HCT116 (cell line): ENCODE measurements around the gene ARHGAP10. TPM values are rescaled to one million over a fixed set of nuclear protein-coding genes. Genes with fewer than 3 reads are reported as not detected.

Experiments used
- ATAC-seq: fragments of 200-7000 bp; cut with Tn5 transposase; 2 replicates; pipeline ENCODE4 v1.9.1; 2020; ENCODE audit warnings: mild to moderate bottlenecking, moderate library complexity
- BruUV-seq: library from RNA; stranded (reverse); fragments of 400-500 nt; replicated peaks from 2 replicates; lab custom pipeline; 2021; lab: Mats Ljungman, UMichigan
- CTCF ChIA-PET: fragments of 300-600 bp; sonication (Branson Sonifier 250); formaldehyde crosslinking; loops from one replicate; lab custom pipeline; 2021; ENCODE audit warnings: antibody characterized with exemption; lab: Charles Lee
- POLR2A ChIA-PET: fragments of 300-600, 350-600 bp; sonication (Branson Sonifier 250); formaldehyde crosslinking; loops from one replicate; lab custom pipeline; 2021; ENCODE audit warnings: antibody characterized with exemption; lab: Charles Lee
- RAD21 ChIA-PET, 2 experiments: fragments of 300-600 bp; sonication (Branson Sonifier 250); formaldehyde crosslinking; loops; one replicate each; lab custom pipeline; 2023; ENCODE audit warnings: low total read pairs in 2 of 2; ENCODE audit not compliant: uncharacterized antibody in 2 of 2, unreplicated experiment in 2 of 2, low non-redundant PET in 1 of 2; lab: Charles Lee
- DNase-seq: peaks from one replicate; pipeline ENCODE4 v3.0.0-alpha.2; 2010; ENCODE audit warnings: low read depth, low spot score
- H2AFZ ChIP-seq: fragments of 200-600 bp; shearing (Covaris generic), sonication (generic); 2 replicates; pipeline ENCODE4 v1.6.1; 2017; ENCODE audit warnings: low read depth, mixed run types, mixed read lengths, antibody characterized with exemption, low read length; ENCODE audit not compliant: poor library complexity, severe bottlenecking
- H3K27ac ChIP-seq: 2 replicates; pipeline ENCODE4 v1.5.1; 2012; ENCODE audit warnings: low read depth, low read length
- H3K27me3 ChIP-seq: fragments of 200-600 bp; sonication (generic); 2 replicates; pipeline ENCODE4 v1.6.1; 2016; ENCODE audit warnings: mixed run types, low read length, mixed read lengths; ENCODE audit not compliant: insufficient read depth
- H3K36me3 ChIP-seq, 2 experiments: fragments of 200-500 bp in 1 of 2; fragments of 200-600 bp in 1 of 2; sonication (Bioruptor generic) in 1 of 2; sonication (generic) in 1 of 2; 2 replicates each; pipeline versions ENCODE4 v1.5.1 to v1.6.1; 2014 to 2016; ENCODE audit warnings: low read length in 2 of 2, inconsistent platforms in 1 of 2, mixed read lengths in 1 of 2, mixed run types in 1 of 2; ENCODE audit not compliant: insufficient read depth in 2 of 2, control insufficient read depth in 1 of 2
- H3K4me1 ChIP-seq, 2 experiments: fragments of 200-600 bp in 1 of 2; sonication (generic) in 1 of 2; 2 replicates each; pipeline versions ENCODE4 v1.5.1 to v1.6.1; 2012 to 2017; ENCODE audit warnings: low read length in 2 of 2, inconsistent platforms in 1 of 2, mild to moderate bottlenecking in 1 of 2, mixed read lengths in 1 of 2, mixed run types in 1 of 2, moderate library complexity in 1 of 2; ENCODE audit not compliant: insufficient read depth in 2 of 2, control insufficient read depth in 1 of 2
- H3K4me2 ChIP-seq: fragments of 200-600 bp; sonication (generic); 2 replicates; pipeline ENCODE4 v1.6.1; 2017; ENCODE audit warnings: mixed run types, low read length, mixed read lengths
- H3K4me3 ChIP-seq, 2 experiments: fragments of 200-600 bp in 1 of 2; sonication (generic) in 1 of 2; replicated peaks in 1 of 2; 2 replicates each; pipeline ENCODE4 v1.5.1; 2011 to 2016; ENCODE audit warnings: low read length in 2 of 2, control low read depth in 1 of 2, low read depth in 1 of 2, mild to moderate bottlenecking in 1 of 2, mixed read lengths in 1 of 2, mixed run types in 1 of 2
- H3K79me2 ChIP-seq: fragments of 200-600 bp; sonication (generic); 2 replicates; pipeline ENCODE4 v1.6.1; 2017; ENCODE audit warnings: mild to moderate bottlenecking, mixed run types, low read length, moderate library complexity, mixed read lengths; ENCODE audit not compliant: insufficient read depth
- H3K9ac ChIP-seq: fragments of 200-600 bp; sonication (generic); 2 replicates; pipeline ENCODE4 v1.6.1; 2016; ENCODE audit warnings: low read length, mixed read lengths
- H3K9me2 ChIP-seq: fragments of 200-600 bp; sonication (generic), shearing (Covaris generic); 2 replicates; pipeline ENCODE4 v1.6.1; 2017; ENCODE audit warnings: mixed run types, mild to moderate bottlenecking, moderate library complexity; ENCODE audit not compliant: insufficient read depth
- H3K9me3 ChIP-seq, 2 experiments: fragments of 200-500 bp in 1 of 2; fragments of 200-600 bp in 1 of 2; sonication (Bioruptor generic) in 1 of 2; sonication (generic) in 1 of 2; 2 replicates each; pipeline ENCODE4 v1.6.1; 2014 to 2017; ENCODE audit warnings: low read length in 2 of 2, mixed read lengths in 2 of 2, inconsistent platforms in 1 of 2, low read depth in 1 of 2, mild to moderate bottlenecking in 1 of 2, mixed run types in 1 of 2, moderate library complexity in 1 of 2; ENCODE audit not compliant: control insufficient read depth in 1 of 2, insufficient read depth in 1 of 2
- H4K20me1 ChIP-seq: fragments of 200-600 bp; sonication (generic), shearing (Covaris generic); 2 replicates; pipeline ENCODE4 v1.6.1; 2017; ENCODE audit warnings: mixed run types, mild to moderate bottlenecking, moderate library complexity; ENCODE audit not compliant: insufficient read depth
- CBX3 ChIP-seq: IDR thresholded peaks from 2 replicates; pipeline ENCODE4 v1.6.1; 2012; ENCODE audit warnings: low read depth
- CEBPB ChIP-seq: IDR thresholded peaks from 2 replicates; pipeline ENCODE4 v1.6.1; 2012; ENCODE audit warnings: low read depth
- EGR1 ChIP-seq: IDR thresholded peaks from 2 replicates; pipeline ENCODE4 v1.6.1; 2012; ENCODE audit warnings: low read depth
- ELF1 ChIP-seq: IDR thresholded peaks from 2 replicates; pipeline ENCODE4 v1.6.1; 2012; ENCODE audit warnings: low read depth, borderline replicate concordance
- EZH2 ChIP-seq: fragments of 200-600 bp; sonication (generic); IDR thresholded peaks from 2 replicates; pipeline ENCODE4 v1.6.1; 2017; ENCODE audit warnings: antibody characterized with exemption, mixed run types
- POLR2AphosphoS5 ChIP-seq: IDR thresholded peaks from 2 replicates; pipeline ENCODE4 v1.6.1; 2011; ENCODE audit warnings: mild to moderate bottlenecking, low read depth, low read length, moderate library complexity
- RAD21 ChIP-seq: IDR thresholded peaks from 2 replicates; pipeline ENCODE4 v1.6.1; 2012; ENCODE audit warnings: low read depth, mild to moderate bottlenecking
- SIN3A ChIP-seq: IDR thresholded peaks from 2 replicates; pipeline ENCODE4 v1.6.1; 2012; ENCODE audit warnings: low read depth
- SP1 ChIP-seq: IDR thresholded peaks from 2 replicates; pipeline ENCODE4 v1.6.1; 2012; ENCODE audit warnings: low read depth
- SRF ChIP-seq: IDR thresholded peaks from 2 replicates; pipeline ENCODE4 v1.6.1; 2012; ENCODE audit warnings: low read depth
- TCF7L2 ChIP-seq: IDR thresholded peaks from 2 replicates; pipeline ENCODE4 v1.7.0; 2011; ENCODE audit warnings: borderline replicate concordance, inconsistent platforms; ENCODE audit not compliant: insufficient read depth, insufficient read length; ENCODE audit errors: extremely low read depth
- ZFX ChIP-seq: fragments of 450-650 bp; IDR thresholded peaks from 2 replicates; pipeline ENCODE4 v1.6.1; 2017
- ZNF274 ChIP-seq: fragments of 200-500 bp; sonication (Bioruptor generic); IDR thresholded peaks from 2 replicates; pipeline ENCODE4 v1.6.1; 2014; ENCODE audit warnings: mild to moderate bottlenecking, low read depth, low read length, inconsistent platforms
- intact Hi-C: fragments of 100-400 bp; cut with micrococcal nuclease; formaldehyde crosslinking; loops from 2 replicates; pipeline ENCODE4 v1.10.0; 2022
- total RNA-seq: library from RNA; stranded (reverse); gene quantifications from one replicate; pipeline ENCODE4 v1.2.1, GENCODE V29; 2021; ENCODE audit not compliant: unreplicated experiment
- TF ChIP-seq, protein P1 (sequence below): IDR thresholded peaks from 2 replicates; pipeline ENCODE4 v1.6.1; 2011; ENCODE audit warnings: mild to moderate bottlenecking, low read length, moderate library complexity; ENCODE audit not compliant: insufficient replicate concordance; ENCODE audit errors: extremely low read depth
- TF ChIP-seq, protein P2 (sequence below): IDR thresholded peaks from 2 replicates; pipeline ENCODE4 v1.6.1; 2012

The ARHGAP10 gene
- total RNA-seq, 1 experiment from 2014 or later: 24.7 TPM

DNA sequence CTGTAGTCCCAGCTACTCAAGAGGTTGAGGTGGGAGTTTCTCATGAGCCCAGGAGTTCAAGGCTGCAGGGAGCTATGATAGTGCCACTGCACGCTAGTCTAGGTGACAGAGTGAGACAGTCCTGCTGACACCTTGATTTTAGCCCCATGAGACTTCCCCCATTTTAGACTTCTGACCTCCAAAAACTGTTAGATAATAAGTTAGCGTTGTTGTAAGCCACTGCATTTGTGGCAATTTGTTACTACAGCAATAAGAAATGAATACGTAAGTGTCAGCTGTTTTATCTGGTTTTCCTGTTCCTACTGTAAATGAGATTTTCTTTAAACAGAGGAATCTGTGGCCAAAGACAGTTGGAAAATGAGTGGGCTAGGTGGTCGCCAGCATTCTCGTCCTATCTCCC, 83.9 kb downstream of the ARHGAP10 start:
- Histone ChIP-seq H3K27me3 (no peaks in the 10 kb centered on the region), H3K9ac (no peak overlapping the region), H4K20me1 (no peaks in the 10 kb centered on the region), H3K79me2 (peaks cover 45% of the 10 kb centered on the region), H3K36me3 (no peaks in the 10 kb centered on the region), H3K9me3 (no peaks in the 10 kb centered on the region), H3K4me2 (no peak overlapping the region), H3K4me3 (no peak overlapping the region), H3K4me1 (peaks cover 0 to 4% of the 10 kb centered on the region in 2 experiments; a peak in 2 of 4 replicates), H3K9me2 (no peaks in the 10 kb centered on the region), H3K27ac (no peak overlapping the region), H2AFZ (no peak overlapping the region)
- no TSS peak for BruUV-seq
- intact Hi-C loops: no loop called here
- ATAC-seq (no peak), DNase-seq (no peak)
- ChIA-PET POLR2A (no interaction called here), CTCF (no interaction called here), RAD21 (no interaction called here)
- TF ChIP-seq EZH2 (no peak), ZNF274 (no peak), ZFX (no peak)
- TF ChIP-seq, protein P1, sequence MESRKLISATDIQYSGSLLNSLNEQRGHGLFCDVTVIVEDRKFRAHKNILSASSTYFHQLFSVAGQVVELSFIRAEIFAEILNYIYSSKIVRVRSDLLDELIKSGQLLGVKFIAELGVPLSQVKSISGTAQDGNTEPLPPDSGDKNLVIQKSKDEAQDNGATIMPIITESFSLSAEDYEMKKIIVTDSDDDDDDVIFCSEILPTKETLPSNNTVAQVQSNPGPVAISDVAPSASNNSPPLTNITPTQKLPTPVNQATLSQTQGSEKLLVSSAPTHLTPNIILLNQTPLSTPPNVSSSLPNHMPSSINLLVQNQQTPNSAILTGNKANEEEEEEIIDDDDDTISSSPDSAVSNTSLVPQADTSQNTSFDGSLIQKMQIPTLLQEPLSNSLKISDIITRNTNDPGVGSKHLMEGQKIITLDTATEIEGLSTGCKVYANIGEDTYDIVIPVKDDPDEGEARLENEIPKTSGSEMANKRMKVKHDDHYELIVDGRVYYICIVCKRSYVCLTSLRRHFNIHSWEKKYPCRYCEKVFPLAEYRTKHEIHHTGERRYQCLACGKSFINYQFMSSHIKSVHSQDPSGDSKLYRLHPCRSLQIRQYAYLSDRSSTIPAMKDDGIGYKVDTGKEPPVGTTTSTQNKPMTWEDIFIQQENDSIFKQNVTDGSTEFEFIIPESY: no peak

DNA sequence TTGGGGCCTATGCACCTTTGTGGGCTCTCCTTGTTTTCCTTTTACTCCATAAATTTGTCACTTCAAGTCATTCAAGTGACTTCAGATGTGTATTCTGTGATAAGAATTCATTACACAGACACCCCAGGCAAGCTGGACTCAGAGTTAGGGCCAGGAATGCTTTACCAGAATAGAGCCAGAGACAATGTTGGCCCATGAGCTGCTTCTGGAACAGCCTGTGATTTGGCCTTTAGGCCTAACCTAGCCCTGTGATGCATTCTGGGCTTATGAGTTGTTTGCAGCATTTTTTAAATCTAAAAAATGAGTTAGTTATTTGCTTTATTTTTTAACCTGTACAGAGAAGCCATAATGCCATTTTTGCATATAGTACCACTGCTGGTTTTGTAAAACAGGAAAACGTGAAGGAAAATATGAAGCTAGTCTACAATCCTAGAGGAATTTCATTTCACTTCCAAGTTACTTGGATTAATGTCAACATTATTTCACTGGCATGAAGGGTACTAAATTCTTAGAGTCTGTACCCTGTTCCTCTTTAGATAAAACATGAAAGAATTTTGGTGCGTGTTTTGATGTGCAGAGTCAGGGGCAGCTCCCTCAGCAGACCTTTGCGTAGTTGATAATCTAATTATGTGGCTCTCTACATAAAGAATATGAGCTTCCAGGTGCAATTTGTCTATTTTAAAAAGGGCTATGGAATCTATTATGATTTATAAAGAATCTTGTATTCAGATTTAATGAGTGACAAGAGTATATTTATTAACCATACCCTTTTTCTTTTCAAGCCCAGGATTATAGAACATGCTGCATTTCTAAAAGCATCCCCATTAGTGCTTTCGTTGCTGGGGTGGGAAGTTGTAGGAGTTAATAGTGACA, 84.7 kb downstream of the ARHGAP10 start:
- Histone ChIP-seq H3K36me3 (no peaks in the 10 kb centered on the region), H2AFZ (no peak overlapping the region), H3K9me2 (no peaks in the 10 kb centered on the region), H3K9ac (no peak overlapping the region), H3K9me3 (no peaks in the 10 kb centered on the region), H3K4me2 (no peak overlapping the region), H4K20me1 (no peaks in the 10 kb centered on the region), H3K4me3 (no peak overlapping the region), H3K79me2 (peaks cover 48% of the 10 kb centered on the region), H3K27ac (no peak overlapping the region), H3K4me1 (peaks cover 8 to 13% of the 10 kb centered on the region in 2 experiments; a peak in 3 of 4 replicates), H3K27me3 (no peaks in the 10 kb centered on the region)
- BruUV-seq: no TSS peak
- no peak for ATAC-seq
- ChIA-PET RAD21 (no interaction called here), CTCF (no interaction called here), POLR2A (no interaction called here)
- intact Hi-C loops: no loop called here
- no peak for DNase-seq
- TF ChIP-seq, protein P1: no peak
- TF ChIP-seq SP1: no peak
- no peak for TF ChIP-seq POLR2AphosphoS5
- no peak for TF ChIP-seq ZNF274
- TF ChIP-seq EZH2: no peak
- no peak for TF ChIP-seq SRF
- TF ChIP-seq RAD21: no peak
- no peak for TF ChIP-seq TCF7L2
- TF ChIP-seq SIN3A: no peak
- no peak for TF ChIP-seq CBX3
- TF ChIP-seq ELF1: no peak
- TF ChIP-seq CEBPB: no peak
- TF ChIP-seq EGR1: no peak
- TF ChIP-seq, protein P2, sequence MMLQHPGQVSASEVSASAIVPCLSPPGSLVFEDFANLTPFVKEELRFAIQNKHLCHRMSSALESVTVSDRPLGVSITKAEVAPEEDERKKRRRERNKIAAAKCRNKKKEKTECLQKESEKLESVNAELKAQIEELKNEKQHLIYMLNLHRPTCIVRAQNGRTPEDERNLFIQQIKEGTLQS: no peak
